GM21423 (cell line): ENCODE data around the gene MFSD2A.
"Not testable (repeated sequence)": the region's sequence is repeated elsewhere in the genome, so short reads cannot be mapped to it uniquely, and the experiment has no call there.

Experiments
- ATAC-seq: cut with Tn5 transposase; IDR thresholded peaks from one replicate; pipeline ENCODE4 v1.9.1; 2021; ENCODE audit warnings: mild to moderate bottlenecking, moderate library complexity; ENCODE audit not compliant: unreplicated experiment

Gene MFSD2A

GRCh38 chr1:39940253-39940652 is 14.7 kb upstream of the MFSD2A start:
- no peak for ATAC-seq

DNA sequence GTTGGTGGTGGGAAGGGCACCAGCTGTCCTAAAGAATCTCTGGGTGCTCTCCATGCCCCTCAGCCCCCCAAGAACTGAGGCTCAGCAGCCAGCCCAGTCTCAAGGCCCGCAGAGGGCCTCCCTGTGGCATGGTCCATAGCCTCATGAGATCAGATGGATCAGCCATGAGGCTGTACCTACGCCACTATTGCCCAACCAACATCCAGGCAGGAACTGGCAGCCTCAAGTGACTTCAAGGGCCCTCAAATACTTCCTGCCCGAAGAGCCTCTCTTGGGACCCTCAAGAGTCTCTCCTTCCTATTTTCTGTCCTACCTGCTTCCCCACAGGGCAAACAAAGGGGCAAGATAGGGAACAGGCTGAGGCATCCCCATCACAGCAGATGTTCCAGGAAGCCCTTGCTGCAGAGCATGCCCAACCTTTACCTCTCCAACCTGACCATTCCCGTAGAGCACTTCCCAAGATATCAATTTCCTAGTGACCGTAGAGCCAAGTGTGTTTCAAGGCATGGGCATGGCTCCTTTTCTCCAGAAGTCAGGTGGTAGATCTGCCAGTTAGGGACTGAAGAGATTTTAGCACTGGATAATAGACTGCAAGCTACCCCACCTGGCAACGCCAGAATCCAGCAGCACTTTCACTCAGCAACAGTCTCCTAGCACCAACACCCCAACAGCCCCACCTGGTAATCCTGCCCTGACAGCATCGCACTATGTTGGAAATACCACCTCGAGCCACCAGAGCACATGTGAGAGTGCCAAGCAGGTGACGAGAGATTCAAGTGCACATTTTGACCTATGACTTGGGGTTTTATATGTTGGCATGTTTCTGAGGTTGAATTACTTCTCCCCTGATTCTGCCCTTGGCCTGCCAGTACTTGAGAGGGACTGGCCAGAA is 13.7 kb upstream of the MFSD2A start:
- no peak for ATAC-seq

DNA sequence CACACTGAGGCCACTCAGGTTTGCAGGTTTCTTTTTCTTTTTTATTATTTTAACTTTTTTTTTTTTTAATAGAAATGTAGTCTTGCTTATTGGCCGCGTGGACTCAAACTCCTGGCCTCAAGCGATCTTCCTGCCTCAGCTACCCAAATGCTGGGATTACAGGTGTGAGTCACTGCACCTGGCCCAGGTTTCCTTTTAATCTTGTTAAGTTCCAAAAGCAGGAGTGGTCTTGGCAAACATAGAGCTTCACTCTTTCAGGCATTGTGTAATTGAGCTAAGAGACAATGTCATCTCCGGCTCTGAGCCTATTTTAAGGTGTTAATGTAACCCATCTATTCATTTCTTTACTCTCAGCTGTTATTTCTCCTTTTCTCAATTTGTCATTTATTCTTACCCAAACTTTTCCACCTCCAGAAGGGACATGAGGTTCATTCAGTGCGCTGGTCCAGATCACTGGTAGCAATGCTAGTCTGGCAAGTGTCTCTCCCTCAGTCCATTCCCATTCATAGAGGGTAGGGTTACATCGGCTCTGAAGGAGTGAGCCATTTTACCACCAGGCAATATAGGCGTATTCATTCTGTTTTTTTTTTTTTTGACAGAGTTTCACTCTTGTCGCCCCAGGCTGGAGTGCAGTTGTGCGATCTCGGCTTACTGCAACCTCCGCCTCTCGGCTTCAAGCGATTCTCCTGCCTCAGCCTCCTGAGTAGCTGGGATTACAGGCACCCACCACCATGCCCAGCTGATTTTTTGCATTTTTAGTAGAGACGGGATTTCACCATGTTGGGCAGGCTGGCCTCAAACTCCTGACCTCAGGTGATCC is 11.3 kb upstream of the MFSD2A start:
- ATAC-seq = no peak

- ATAC-seq = no peak
Observed at GRCh38 chr1:39944410-39945112, 10.4 kb upstream of the MFSD2A start.

- ATAC-seq = no peak
Observed at GRCh38 chr1:39946216-39946615, 8.7 kb upstream of the MFSD2A start.

- ATAC-seq = no peak
Observed at GRCh38 chr1:39947260-39947659, 7.7 kb upstream of the MFSD2A start.

DNA sequence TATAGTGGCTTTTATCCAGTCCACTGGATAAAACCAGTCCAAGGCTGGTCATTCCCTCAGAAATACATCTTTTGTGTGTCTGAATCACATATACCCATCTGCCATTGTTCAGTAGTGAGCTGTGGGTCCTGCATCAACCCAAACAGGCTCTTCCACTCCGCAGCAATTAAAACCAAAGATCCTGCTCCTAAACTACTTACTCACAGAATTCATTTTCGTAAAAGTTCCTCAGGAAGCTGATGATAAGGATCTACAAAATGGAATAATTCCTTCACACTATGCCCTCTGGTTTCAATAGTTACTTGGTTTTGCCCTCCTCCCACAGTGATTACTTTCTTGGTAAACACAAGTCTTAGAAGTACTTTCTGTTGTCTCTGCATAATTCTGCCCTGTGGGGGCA is 5.1 kb upstream of the MFSD2A start:
- no peak for ATAC-seq

GRCh38 chr1:39951926-39952325 is 3.0 kb upstream of the MFSD2A start:
- ATAC-seq = no peak

- ATAC-seq = no peak
Observed at GRCh38 chr1:39952359-39953110, 2.4 kb upstream of the MFSD2A start.

DNA sequence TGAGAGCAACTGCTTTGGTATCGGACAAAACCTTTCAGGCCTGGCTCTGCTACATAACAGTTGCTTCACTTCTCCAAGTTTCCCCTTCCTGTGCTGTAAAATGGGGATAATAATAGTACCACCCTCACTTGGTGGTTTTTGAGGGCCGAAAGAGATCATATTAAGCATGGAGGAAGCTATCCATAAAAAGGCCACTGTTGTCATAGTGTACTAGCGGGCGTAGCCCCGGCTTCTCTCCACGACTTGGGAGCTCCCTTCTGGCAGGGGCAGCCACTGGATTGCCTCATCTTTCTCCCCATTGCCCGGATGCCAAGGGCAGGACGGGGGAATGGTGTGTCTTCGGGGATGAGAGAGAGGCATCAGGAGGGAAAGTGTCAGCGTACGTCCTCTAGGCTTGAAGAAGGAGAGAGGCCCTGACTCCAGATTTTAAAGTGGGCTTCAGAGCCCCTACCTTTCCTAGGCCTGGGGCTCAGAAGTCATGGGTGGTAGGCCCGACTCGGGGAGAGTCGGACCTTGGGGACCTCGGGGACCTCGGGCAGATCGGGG is 548 bp upstream of the MFSD2A start:
- no peak for ATAC-seq

DNA sequence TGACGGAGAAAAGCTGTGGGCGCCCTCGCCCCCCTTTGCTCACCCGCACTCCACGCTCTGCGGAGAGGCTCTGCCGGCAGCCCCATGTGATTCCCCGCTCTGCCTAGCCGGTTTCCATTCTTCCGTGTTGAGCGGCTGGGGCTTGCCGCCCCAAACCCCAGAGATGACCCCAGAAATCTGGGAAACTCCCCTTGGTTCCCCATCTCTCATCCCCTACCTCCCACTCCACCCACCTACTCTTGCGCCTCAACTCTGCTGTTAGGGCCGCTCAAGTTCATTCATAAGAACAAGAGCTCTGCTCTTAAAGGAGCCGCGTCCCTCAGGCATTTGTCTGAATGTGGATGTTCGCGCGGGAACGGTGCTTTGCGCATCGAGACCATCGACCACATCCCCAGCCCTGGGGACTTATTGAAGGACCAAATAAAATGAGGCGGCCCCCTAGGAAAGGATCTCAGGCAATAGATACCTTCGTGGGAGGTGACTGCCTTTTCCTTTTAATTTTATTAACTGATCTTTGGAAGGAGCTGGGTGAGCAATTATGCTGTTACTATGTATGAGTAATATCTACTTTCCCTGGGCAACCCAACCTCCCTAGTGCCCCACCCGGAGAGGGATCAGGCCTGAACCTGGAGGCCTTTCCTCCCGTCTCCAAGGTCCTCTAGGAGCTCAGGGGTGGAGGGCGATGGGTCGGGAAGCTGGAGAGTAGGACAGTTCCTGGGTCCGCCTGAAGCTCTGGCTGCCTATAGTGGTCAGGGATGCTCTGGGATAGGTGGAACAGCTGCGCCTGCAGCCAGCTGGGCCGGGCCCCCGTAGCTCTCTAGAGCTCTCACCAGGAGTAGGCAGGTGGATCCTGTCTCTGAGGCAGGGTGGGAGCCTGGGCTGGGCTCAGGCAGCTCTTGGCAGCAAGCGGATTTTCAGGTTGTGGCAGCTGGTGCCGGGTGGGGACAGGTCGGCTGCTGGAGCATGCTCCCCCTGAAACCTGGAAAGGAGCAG is 898 bp downstream of the MFSD2A start:
- peak; percentile 23 for ATAC-seq

GRCh38 chr1:39957299-39958015 is 2.5 kb downstream of the MFSD2A start:
- no peak for ATAC-seq

GRCh38 chr1:39958403-39959200 is 3.7 kb downstream of the MFSD2A start:
- ATAC-seq = no peak

DNA sequence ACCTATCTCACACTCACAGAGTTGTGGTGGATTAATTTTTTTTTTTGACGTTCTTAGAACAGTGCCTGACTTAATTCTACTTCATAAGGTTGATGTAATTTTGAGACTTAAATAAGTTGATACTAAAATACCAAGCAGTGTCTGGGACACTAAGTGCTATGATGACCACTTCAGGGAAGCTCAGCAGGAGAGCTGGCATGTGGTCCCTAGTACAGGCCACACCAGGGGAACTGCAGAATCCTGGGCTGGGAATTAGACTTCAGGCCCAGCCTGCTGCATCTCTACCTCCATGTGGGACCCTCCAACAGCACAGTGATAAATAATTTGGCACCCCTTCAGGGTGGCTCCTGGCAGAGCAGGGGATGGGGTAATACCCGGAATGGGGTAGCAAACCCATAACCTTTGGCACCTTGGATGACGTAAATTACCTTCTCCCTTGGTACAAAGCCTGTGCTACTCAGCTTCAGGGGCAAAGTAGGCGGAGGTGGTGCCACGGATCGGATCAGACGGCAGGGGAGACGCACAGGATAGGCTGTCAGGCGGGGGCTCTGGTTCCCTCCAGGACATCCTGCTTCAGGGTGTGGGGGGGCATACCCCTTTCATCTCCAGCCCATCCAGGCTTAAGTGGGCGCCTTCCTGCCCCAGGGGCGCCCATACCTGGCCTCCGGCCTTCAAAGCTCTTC is 4.8 kb downstream of the MFSD2A start:
- no peak for ATAC-seq

- ATAC-seq = peak; percentile 53
Observed at GRCh38 chr1:39960431-39960958, 5.5 kb downstream of the MFSD2A start.

- no peak for ATAC-seq
Observed at GRCh38 chr1:39962450-39962825, 7.5 kb downstream of the MFSD2A start.

- ATAC-seq = not testable (repeated sequence)
Observed at GRCh38 chr1:39962964-39963363, 8.0 kb downstream of the MFSD2A start.
